Measurements from ENCODE around the gene RPL22L1.
"Not testable (repeated sequence)": the region's sequence is repeated elsewhere in the genome, so short reads cannot be mapped to it uniquely, and the experiment has no call there.

Gene RPL22L1

GRCh38 chr3:170877311-170877710 is 7.3 kb upstream of the RPL22L1 start:
- FAIRE-seq = not testable (repeated sequence)

- FAIRE-seq = no peak
These were observed 6.5 kb upstream of the RPL22L1 start for GRCh38 chr3:170876537-170876936.

GRCh38 chr3:170869239-170869590 is 780 bp downstream of the RPL22L1 start:
- FAIRE-seq = no peak

DNA sequence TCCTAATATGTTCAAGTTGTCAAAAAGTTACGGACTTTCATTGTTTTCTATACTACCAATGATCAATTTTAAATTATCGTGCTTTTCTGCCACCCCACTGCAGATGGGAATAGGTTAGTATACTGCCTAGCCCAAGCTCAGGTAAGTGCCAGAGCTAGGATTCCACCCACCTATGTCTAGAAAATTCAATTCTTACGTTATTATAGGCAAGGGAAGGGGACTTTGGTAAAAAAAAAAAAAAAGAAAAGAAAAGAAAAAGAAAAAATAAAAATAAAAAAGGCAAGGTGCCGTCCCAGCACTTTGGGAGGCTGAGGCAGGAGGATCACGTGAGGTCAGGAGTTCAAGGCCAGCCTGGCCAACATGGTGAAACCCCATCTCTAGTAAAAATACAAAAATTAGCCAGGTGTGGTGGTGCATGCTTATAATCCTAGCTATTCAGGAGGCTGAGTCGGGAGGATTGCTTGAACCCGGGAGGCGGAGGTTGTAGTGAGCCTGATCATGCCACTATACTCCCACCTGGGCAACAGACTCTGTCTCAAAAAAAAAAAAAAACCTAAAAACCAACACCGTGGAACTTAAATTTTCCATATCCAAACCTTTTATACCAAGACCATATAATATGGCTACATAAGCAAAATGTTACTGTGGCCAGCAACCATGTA is 1.3 kb downstream of the RPL22L1 start:
- FAIRE-seq = no peak

- no peak for FAIRE-seq
These were observed 2.7 kb downstream of the RPL22L1 start for GRCh38 chr3:170867143-170867937.

DNA sequence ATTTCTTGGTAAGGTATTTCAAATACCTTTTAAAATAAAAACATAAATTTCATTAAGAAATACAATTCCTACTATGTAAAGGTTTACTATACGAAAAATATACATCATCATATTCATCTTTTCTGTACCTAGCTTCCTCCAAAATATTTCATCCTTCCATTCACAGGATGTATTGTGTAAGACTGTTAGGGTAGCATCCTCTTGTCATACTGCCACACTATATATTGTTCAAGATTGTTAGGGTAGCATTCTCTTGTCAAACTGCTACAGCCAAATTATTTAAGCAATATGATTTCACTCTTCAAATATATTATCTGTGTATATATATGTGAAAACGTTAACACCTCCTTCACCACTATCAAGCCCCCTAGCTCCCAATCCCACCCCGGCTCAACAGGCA is 3.5 kb downstream of the RPL22L1 start:
- FAIRE-seq = no peak

- FAIRE-seq = no peak
These were observed 4.5 kb downstream of the RPL22L1 start for GRCh38 chr3:170865209-170866094.

DNA sequence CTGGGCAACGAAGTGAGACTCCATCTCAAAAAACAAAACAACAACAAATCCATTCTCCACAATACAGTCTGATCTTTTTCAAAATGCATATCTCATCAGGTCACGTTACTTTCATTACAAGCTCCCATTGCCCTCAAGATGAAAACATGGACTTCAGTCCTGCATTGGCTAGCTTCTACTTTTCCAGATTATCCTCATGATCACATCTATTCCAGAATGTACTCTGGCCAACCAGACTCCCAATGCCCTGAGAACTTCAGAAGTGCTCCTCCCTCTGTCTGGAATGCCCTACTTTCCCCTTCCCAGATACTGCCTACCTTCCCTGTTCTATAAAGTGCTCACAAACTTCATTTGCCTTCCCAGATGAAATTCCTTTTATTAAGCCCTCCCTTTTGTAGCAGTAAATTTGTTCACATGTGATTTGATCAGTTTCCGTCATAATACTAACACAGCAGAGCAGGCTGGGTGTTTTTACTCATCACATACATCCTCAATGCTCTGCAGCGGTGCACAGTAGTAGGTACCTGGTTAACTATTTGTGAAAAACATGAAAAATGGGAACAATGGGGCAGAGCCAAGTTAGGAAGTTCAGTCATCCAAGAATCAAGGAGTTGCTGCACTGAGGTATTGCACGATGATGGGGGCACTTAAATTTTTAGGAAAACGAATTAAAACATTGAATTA is 5.3 kb downstream of the RPL22L1 start:
- peak; percentile 58 for FAIRE-seq

DNA sequence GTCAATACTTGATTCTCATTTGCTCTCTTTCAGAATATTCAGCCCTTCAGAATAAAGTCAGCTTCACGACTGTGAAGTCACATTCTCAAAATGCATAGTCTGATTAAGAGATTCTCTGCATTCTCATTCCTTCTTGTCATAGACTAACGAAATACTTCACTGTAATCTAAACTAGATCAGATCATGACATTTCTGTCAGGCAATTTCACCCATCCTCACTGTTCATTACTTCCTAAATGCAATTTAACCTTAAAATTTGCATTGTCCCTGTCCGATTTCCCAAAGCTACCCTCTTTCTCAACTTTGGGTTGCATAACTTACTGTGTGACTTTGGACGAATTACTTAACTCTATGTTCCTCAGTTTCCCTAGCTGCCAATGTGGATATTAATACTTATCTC is 6.2 kb downstream of the RPL22L1 start:
- FAIRE-seq = no peak

GRCh38 chr3:170862618-170863374 is 7.2 kb downstream of the RPL22L1 start:
- FAIRE-seq = no peak

GRCh38 chr3:170858599-170858998 is 11.4 kb downstream of the RPL22L1 start:
- FAIRE-seq = no peak

DNA sequence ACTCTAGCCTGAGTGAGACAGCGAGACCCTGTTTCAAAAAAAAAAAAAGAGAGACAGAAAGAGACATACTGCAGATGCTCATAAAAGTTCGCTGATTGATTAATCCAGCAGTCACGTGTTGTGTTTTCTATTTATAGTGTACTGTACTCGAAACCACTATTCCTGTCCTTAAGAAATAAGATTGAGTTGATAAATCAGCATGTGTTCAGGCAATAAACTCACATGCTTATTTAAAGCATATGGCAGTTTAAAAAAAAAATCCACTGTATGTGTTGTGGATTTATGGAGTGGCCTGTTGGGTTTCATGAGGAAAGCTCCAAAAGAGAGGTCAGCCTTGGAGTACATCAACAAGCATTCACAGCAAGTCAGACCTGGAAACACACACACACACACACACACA is 17.7 kb downstream of the RPL22L1 start:
- FAIRE-seq = no peak

DNA sequence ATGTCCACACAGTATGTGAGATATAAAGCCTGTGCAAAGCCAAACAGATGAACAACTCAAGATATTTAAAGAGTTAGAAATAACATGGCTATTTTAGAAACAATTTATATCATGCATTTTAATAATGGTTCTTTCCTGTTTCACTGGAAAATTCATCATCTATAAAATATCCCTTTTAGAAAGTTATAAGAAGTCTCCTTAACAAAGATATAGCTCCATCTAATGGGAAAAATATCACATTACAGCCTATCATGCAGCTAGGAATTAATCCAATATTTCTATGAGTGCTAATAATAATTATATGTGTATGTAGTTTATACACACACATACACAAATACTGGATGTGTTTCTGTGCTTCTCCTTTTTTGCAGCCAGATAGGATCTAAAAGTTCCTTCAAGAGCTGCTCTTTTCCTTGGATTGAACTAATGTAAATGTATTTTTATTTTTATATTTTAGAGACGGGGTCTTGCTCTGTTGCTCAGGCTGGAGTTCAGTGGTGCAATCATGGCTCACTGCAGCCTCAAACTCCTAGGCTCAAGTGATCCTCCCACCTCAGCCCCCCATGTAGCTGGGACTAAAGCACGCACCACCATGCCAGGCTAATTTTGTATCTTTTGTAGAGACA is 21.6 kb downstream of the RPL22L1 start:
- peak; percentile 89 for FAIRE-seq

DNA sequence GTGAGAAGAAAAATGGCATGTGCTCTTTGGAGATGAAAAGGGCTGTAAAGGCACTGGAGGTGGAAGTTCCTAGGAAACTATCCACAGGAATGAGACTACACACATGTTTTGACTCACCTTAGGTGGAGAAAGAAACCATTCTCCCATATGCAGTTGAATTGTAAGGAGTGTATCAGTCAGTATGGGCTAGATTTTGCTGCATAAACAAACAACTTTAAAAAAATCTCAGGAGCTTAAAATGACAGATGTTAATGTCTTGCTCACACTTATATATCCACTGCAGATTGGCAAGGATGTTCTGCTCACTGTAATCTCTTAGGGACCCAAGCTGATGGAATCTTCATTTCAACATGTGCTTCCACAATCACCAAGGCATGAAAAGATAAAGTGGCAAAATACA is 25.6 kb downstream of the RPL22L1 start:
- no peak for FAIRE-seq

- no peak for FAIRE-seq
These were observed 29.6 kb downstream of the RPL22L1 start for GRCh38 chr3:170840291-170840859.

- FAIRE-seq = no peak
These were observed 30.4 kb downstream of the RPL22L1 start for GRCh38 chr3:170839518-170840100.

- no peak for FAIRE-seq
These were observed 33.5 kb downstream of the RPL22L1 start for GRCh38 chr3:170836491-170836890.

DNA sequence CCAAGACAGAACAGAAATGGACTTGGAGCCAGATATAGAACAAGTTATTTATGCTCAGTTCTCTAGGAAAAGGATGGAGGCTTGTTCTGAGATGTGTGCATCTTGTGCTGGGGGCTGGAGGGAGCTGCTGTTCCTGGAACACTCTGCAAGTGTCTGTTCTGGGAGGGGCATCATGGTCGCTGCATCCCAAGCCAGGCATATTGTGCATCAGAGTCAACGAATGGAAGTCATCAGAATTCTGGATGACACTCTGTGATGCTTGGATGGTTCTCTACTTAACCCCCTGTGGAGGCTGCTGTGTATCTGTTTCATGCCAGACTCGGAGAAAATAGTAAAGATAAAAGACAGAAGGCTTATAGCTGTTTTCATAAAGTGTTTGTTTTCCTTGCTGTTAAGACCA is 34.7 kb downstream of the RPL22L1 start:
- FAIRE-seq = no peak

- FAIRE-seq = no peak
These were observed 39.4 kb downstream of the RPL22L1 start for GRCh38 chr3:170830580-170830979.

GRCh38 chr3:170829546-170830272 is 40.3 kb downstream of the RPL22L1 start:
- no peak for FAIRE-seq
